ENCODE data around the gene SPTBN1.

GRCh38 chr2:54559006-54559445, 102.9 kb downstream of the SPTBN1 start:
- TF ChIP-seq, protein P1, sequence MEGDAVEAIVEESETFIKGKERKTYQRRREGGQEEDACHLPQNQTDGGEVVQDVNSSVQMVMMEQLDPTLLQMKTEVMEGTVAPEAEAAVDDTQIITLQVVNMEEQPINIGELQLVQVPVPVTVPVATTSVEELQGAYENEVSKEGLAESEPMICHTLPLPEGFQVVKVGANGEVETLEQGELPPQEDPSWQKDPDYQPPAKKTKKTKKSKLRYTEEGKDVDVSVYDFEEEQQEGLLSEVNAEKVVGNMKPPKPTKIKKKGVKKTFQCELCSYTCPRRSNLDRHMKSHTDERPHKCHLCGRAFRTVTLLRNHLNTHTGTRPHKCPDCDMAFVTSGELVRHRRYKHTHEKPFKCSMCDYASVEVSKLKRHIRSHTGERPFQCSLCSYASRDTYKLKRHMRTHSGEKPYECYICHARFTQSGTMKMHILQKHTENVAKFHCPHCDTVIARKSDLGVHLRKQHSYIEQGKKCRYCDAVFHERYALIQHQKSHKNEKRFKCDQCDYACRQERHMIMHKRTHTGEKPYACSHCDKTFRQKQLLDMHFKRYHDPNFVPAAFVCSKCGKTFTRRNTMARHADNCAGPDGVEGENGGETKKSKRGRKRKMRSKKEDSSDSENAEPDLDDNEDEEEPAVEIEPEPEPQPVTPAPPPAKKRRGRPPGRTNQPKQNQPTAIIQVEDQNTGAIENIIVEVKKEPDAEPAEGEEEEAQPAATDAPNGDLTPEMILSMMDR (conservative IDR thresholded peaks at IDR 0.05; ENCODE audit: low read length) = no peak
- TF ChIP-seq EZH2phosphoT487 (IDR thresholded peaks at IDR 0.05; ENCODE audit: borderline replicate concordance) = no peak
